ENCODE measurements around the gene KSR2. TPM values are rescaled to one million over a fixed set of nuclear protein-coding genes. Genes with fewer than 3 reads are reported as not detected.

KSR2 gene
- total RNA-seq, 1 experiment from 2014 or later, result 2.0 TPM

- DNase-seq, result no peak
- ChIA-PET POLR2A (ENCODE audit: unreplicated experiment) (interaction anchor here (0.7 kb wide), 1 partner anchor 150 kb away, joined by 16 read pairs; no protein-coding TSS in a partner anchor), CTCF (no interaction called here)
- Histone ChIP-seq H3K4me3 (no peak overlapping the region), H3K9me2 (ENCODE audit: insufficient read depth) (no peaks in the 10 kb centered on the region), H3K9me3 (ENCODE audit: insufficient read depth, low read depth) (no peaks in the 10 kb centered on the region), H2AFZ (no peak overlapping the region), H4K20me1 (ENCODE audit: insufficient read depth) (no peaks in the 10 kb centered on the region), H3K27ac (no peak overlapping the region), H3K36me3 (ENCODE audit: low read depth) (no peaks in the 10 kb centered on the region), H3K27me3 (ENCODE audit: insufficient read depth, low read depth) (no peaks in the 10 kb centered on the region), H3F3A (ENCODE audit: insufficient read depth, low read depth) (no peaks in the 10 kb centered on the region), H3K4me1 (replicated peaks; ENCODE audit: insufficient read depth) (no peaks in the 10 kb centered on the region), H3K79me2 (ENCODE audit: low read depth) (no peaks in the 10 kb centered on the region), H3K4me2 (no peak overlapping the region)
- intact Hi-C loops (cut with micrococcal nuclease; ENCODE audit: unreplicated experiment), result no loop called here
- BruUV-seq (replicated peaks), result no TSS peak
- TF ChIP-seq EZH2 (IDR thresholded peaks at IDR 0.05; ENCODE audit: low read depth), result no peak
- TF ChIP-seq, protein P1, sequence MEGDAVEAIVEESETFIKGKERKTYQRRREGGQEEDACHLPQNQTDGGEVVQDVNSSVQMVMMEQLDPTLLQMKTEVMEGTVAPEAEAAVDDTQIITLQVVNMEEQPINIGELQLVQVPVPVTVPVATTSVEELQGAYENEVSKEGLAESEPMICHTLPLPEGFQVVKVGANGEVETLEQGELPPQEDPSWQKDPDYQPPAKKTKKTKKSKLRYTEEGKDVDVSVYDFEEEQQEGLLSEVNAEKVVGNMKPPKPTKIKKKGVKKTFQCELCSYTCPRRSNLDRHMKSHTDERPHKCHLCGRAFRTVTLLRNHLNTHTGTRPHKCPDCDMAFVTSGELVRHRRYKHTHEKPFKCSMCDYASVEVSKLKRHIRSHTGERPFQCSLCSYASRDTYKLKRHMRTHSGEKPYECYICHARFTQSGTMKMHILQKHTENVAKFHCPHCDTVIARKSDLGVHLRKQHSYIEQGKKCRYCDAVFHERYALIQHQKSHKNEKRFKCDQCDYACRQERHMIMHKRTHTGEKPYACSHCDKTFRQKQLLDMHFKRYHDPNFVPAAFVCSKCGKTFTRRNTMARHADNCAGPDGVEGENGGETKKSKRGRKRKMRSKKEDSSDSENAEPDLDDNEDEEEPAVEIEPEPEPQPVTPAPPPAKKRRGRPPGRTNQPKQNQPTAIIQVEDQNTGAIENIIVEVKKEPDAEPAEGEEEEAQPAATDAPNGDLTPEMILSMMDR (conservative IDR thresholded peaks at IDR 0.05), result no peak
Measured at GRCh38 chr12:117884161-117884560, 84.6 kb downstream of the KSR2 start.

- intact Hi-C loops (cut with micrococcal nuclease; ENCODE audit: unreplicated experiment), result no loop called here
- Histone ChIP-seq H3K27ac (no peak overlapping the region), H3K4me3 (no peak overlapping the region), H2AFZ (no peak overlapping the region), H3K36me3 (ENCODE audit: low read depth) (no peaks in the 10 kb centered on the region), H3K4me1 (replicated peaks; ENCODE audit: insufficient read depth) (no peaks in the 10 kb centered on the region), H4K20me1 (ENCODE audit: insufficient read depth) (no peaks in the 10 kb centered on the region), H3K9me2 (ENCODE audit: insufficient read depth) (no peaks in the 10 kb centered on the region), H3F3A (ENCODE audit: insufficient read depth, low read depth) (no peaks in the 10 kb centered on the region), H3K79me2 (ENCODE audit: low read depth) (no peaks in the 10 kb centered on the region), H3K4me2 (no peak overlapping the region), H3K9me3 (ENCODE audit: insufficient read depth, low read depth) (no peaks in the 10 kb centered on the region), H3K27me3 (ENCODE audit: insufficient read depth, low read depth) (no peaks in the 10 kb centered on the region)
- DNase-seq, result no peak
- BruUV-seq (replicated peaks), result no TSS peak
- POLR2A ChIA-PET (ENCODE audit: unreplicated experiment), result no interaction called here
- CTCF ChIA-PET, result no interaction called here
- no peak for TF ChIP-seq EZH2 (IDR thresholded peaks at IDR 0.05; ENCODE audit: low read depth)
- TF ChIP-seq, protein P1 (conservative IDR thresholded peaks at IDR 0.05), result no peak
Measured at GRCh38 chr12:117882603-117883184, 86.1 kb downstream of the KSR2 start.

DNA sequence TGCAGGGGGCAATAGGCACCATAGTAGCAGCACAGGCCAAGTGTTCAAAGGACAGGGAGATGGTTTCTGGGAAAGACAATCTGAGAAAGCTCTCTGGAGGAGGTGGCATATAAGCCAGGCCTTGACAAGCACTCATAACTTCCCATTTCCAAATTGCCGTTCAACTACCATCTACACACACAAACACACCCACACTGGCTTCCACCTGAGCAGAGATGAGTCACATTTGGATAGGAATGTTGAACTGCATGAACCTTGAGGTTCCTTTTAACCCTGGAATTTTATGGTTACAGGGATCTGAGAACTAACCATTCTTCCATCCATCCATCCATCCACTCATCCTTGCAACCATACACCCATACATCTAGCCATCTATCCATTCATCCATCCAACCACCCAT lies 86.6 kb downstream of the KSR2 start:
- BruUV-seq (replicated peaks), result no TSS peak
- Histone ChIP-seq H3F3A (ENCODE audit: insufficient read depth, low read depth) (no peaks in the 10 kb centered on the region), H3K36me3 (ENCODE audit: low read depth) (no peaks in the 10 kb centered on the region), H4K20me1 (ENCODE audit: insufficient read depth) (no peaks in the 10 kb centered on the region), H3K79me2 (ENCODE audit: low read depth) (no peaks in the 10 kb centered on the region), H3K4me3 (no peak overlapping the region), H2AFZ (no peak overlapping the region), H3K9me3 (ENCODE audit: insufficient read depth, low read depth) (no peaks in the 10 kb centered on the region), H3K27ac (no peak overlapping the region), H3K9me2 (ENCODE audit: insufficient read depth) (no peaks in the 10 kb centered on the region), H3K27me3 (ENCODE audit: insufficient read depth, low read depth) (no peaks in the 10 kb centered on the region), H3K4me2 (no peak overlapping the region), H3K4me1 (replicated peaks; ENCODE audit: insufficient read depth) (no peaks in the 10 kb centered on the region)
- no peak for DNase-seq
- intact Hi-C loops (cut with micrococcal nuclease; ENCODE audit: unreplicated experiment), result no loop called here
- no peak for TF ChIP-seq EZH2 (IDR thresholded peaks at IDR 0.05; ENCODE audit: low read depth)
- TF ChIP-seq, protein P1 (conservative IDR thresholded peaks at IDR 0.05), result no peak
- ChIA-PET CTCF (no interaction called here), POLR2A (ENCODE audit: unreplicated experiment) (no interaction called here)
